RPMI7951 (cell line): Measurements from ENCODE around the gene ZNF343. TPM values are rescaled to one million over a fixed set of nuclear protein-coding genes. Genes with fewer than 3 reads are reported as not detected.

Experiments
- DNase-seq: peaks from one replicate; pipeline ENCODE4 v3.0.0-alpha.2; 2012; ENCODE audit warnings: low read depth
- total RNA-seq: library from RNA; depleted of rRNA; stranded (reverse); fragments of >200 nt; shearing (Covaris generic); gene quantifications from 2 replicates; pipeline ENCODE4 v1.2.3, GENCODE V29; 2014

The ZNF343 gene
- total RNA-seq, 1 experiment from 2014 or later = 22.8 TPM

- DNase-seq = peak; percentile 82
Measured at GRCh38 chr20:2473516-2473915, 35.2 kb downstream of the ZNF343 start.

DNA sequence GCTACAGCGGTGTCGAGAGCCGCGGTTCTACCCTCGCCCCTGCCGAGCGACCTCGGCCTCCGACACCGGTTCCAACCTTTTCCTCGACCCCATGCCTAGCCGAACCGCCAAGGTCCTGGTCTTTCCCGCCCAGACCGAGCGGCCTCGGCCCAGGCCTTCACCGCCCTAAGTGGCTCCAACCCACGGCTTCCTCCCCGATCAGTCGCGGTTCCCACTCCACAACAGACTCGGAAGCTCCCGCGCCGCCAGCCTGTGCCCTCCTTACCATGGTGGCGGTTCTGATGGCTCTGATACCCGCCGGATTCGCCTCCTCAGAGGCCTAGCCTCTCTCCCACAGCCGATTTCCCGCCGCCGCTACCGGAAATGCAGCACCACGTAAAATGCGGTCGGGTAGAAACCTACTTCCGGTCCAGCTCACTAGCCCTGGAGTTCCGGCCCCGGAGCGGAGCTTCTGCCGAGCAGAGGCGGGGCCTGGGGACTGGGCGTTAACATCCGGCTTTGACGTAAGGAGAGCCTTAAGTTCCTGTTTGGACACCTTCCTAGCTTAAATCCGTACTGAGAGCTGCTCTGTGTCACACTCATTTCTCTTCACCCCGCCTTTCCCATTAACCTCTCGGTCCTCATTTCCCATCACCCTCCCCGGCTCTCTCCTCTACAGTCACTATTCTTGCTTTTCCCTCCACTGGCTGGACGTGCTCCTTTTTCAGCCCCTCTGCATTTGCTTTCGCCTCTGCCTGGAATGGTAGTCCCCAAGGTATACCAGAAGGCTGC lies 38.1 kb downstream of the ZNF343 start, which contains the start of gene SNRPB:
Gene SNRPB, minus strand, starts transcription at position 367 of the 771 bp plus-strand sequence. Its CDS starts 99 bp downstream, at position 268.
- DNase-seq = peak; percentile 100

- peak; percentile 69 for DNase-seq
Measured at GRCh38 chr20:2469991-2470422, 38.7 kb downstream of the ZNF343 start.

DNA sequence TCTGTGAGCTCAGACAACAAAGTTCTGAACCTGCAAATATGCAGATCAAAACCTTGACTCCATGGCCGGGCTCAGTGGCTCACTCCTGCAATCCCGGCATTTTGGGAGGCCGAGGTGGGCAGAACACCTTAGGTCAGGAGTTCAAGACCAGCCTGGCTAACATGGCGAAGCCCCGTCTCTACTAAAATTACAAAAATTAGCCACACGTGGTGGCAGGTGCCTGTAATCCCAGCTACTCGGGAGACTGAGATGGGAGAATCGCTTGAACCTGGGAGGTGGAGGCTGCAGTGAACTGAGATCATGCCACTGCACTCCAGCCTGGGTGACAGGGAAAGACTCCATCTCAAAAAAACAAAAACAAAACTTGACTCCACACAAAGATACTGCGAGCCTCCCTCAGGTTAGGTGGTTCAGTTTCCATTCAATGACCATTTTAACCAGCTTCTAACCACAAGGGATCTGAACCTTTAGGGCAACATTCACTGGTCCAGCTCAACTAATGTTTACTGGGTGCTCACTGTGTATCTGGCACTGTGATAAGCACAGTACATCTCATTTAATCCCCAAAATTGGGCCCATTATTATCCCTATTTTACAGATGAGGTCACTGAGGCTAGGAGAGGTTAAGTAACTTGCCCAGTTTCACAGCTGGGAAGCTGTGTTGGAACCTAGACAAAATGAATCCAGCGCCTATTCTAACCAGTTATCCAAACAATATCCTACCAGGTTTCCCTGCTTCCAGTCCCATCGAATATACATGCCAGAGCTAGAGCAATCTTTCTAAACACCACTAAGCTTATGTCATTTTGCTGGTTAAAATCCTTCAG lies 39.9 kb downstream of the ZNF343 start:
- peak; percentile 26 for DNase-seq

DNA sequence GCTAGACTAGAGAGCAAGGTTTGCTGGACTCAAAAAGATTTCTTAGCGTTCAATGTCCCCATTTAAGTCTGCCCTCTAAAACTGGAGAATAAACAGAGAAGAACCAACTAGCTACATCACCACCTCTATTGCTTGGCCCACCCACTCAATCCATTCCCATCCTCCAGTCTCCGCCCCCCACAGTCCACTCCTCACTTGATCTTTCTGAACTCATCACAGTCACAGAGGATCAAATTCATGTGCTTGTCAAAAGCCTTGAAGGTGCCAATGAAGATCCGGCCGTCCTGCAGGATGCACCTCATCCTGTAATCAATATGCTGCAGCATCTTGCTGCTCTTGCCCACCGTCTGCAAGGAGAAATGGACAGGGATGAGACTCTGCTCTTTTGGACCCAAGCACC lies 41.3 kb downstream of the ZNF343 start:
- DNase-seq = no peak

GRCh38 chr20:2465100-2465499 lies 43.6 kb downstream of the ZNF343 start:
- DNase-seq = no peak

- no peak for DNase-seq
Measured at GRCh38 chr20:2463616-2464365, 44.9 kb downstream of the ZNF343 start.

DNA sequence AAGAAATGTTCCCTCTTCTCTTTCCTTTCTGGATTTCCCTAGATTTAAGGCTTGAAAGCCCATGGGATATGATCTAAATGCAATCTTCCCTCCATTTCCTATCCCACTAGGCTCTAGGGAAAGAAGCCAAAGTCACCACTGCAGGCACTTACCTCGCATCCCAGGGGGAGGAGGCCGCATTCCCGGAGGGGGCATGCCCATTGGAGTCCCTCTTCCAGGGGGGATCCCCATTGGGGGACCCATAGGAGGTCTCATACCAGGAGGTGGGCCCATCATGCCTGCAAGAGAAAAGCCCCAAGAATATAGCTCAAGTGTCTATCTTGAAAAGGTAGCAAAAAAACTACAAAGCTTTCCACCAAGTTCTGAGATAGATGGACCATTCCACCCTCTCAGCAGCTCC lies 46.2 kb downstream of the ZNF343 start:
- no peak for DNase-seq

- DNase-seq = no peak
Measured at GRCh38 chr20:2460752-2461424, 47.8 kb downstream of the ZNF343 start.

- no peak for DNase-seq
Measured at GRCh38 chr20:2459981-2460751, 48.5 kb downstream of the ZNF343 start.

DNA sequence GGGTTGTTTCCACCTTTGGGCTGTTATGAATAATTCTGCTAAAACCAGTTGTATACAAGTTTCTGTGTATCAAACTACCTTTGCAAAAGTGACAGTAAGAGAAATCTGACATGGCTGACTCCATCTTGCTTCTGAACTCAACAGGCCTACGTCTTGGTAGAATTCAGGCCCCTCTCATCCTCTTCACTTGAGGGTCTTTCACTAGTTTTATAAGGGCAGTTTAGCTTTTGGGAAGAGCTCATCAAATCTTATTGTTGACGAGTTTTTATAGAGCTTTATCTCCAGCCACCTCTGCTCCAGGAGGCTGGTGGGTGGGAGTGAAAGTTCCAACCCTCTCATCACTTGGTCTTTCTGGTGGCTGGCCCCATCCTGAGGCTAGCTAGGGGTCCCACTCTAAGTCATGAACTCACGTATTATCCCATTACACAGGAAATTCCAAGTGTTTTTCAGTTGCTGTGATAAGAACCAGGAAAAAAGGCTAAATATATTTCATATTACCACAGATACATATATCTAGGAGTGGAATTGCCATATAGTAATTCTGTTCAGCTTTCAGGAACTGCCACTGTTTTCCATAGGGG lies 49.7 kb downstream of the ZNF343 start:
- no peak for DNase-seq

- DNase-seq = no peak
Measured at GRCh38 chr20:2455771-2456497, 52.8 kb downstream of the ZNF343 start.

- DNase-seq = no peak
Measured at GRCh38 chr20:2453792-2454191, 54.9 kb downstream of the ZNF343 start.

DNA sequence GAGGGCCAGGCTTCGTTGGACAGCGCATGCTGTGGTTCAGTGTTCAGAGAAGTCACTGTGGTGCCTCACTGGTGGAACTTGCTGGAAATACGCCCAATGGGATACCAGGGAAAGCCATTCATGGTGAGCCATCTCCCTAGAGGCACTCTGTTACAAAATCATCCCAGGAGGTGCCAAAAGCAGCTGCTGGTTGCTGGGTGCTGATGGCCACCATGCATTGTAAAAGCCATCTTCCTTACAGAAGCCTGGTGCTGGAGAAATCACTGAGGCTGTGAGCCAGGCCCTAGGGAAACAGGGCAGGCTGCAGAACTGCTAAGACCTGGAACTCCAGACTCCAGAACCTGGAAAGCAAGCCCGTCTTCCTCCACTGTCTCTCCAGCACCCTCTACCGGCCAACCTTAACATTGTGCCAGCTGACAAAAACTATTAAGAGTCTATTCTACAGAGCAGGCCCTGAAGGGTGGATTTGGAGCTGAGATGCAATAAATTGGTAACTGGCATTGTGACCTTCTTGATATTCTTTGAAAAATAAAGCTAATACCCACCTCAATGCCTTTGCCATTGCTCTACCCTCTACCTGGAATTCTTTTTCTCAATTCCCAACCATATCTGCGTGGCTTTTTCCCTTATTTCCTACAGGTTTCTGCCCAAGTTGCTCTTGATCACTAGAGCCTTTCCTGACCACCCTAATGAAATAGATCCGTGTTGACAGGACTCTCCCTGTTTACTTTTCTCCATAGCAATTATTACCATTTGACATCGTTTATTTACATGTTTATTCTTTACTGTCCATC lies 56.6 kb downstream of the ZNF343 start:
- peak; percentile 82 for DNase-seq

GRCh38 chr20:2451422-2451821 lies 57.3 kb downstream of the ZNF343 start:
- no peak for DNase-seq

- no peak for DNase-seq
Measured at GRCh38 chr20:2449386-2449785, 59.3 kb downstream of the ZNF343 start.

DNA sequence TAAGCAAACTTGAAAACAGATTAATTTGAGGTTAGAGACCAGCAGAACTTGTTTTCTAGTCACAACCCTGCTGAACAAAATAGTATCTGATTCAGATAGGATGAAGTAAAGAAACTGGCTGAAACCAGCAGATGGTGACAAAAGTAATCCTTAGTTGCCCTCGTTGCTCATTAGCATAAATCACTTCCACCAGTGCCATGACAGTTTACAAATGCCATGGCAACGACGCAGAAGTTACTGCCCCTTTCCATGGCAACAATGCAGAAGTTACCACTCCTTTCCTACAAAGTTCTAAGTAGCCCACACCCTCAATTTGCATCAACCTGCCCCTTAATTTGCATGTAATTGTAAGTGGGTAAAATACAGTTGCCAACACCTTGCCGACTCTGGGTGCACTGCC lies 61.9 kb downstream of the ZNF343 start:
- peak; percentile 16 for DNase-seq
